CD4-positive, alpha-beta T cell (primary cell): Measurements from ENCODE around the gene GMPR2. TPM values are rescaled to one million over a fixed set of nuclear protein-coding genes. Genes with fewer than 3 reads are reported as not detected.

Source experiments
- ATAC-seq: fragments of 200-7000 bp; cut with Tn5 transposase; one replicate; pipeline ENCODE4 v1.10.0; 2022; ENCODE audit warnings: mild to moderate bottlenecking; ENCODE audit not compliant: poor library complexity
- CTCF ChIA-PET: fragments of 350-600 bp; sonication (Branson Sonifier 250); formaldehyde crosslinking; loops from one replicate; lab custom pipeline; 2021; ENCODE audit warnings: antibody characterized with exemption, inconsistent platforms; lab: Charles Lee
- POLR2A ChIA-PET: fragments of 350-600 bp; sonication (Branson Sonifier 250); formaldehyde crosslinking; loops from one replicate; lab custom pipeline; 2021; ENCODE audit warnings: antibody characterized with exemption, inconsistent platforms; lab: Charles Lee
- DNase-seq, 14 experiments: peaks; one replicate each; pipeline ENCODE4 v3.0.0-alpha.2; 2013 to 2020; ENCODE audit warnings: mixed read lengths in 2 of 14
- H3K27ac ChIP-seq, 2 donors: one replicate each; pipeline versions ENCODE4 v1.5.1 to v1.7.0; 2013; ENCODE audit warnings: low read length in 2 of 2, low read depth in 1 of 2, mild to moderate bottlenecking in 1 of 2
- H3K27me3 ChIP-seq, 2 experiments: 1 replicate in 1 of 2; 2 replicates in 1 of 2; pipeline versions ENCODE4 v1.6.1 to v1.7.0; 2013; ENCODE audit warnings: low read length in 2 of 2, control low read depth in 1 of 2, mild to moderate bottlenecking in 1 of 2, moderate library complexity in 1 of 2; ENCODE audit not compliant: insufficient read depth in 2 of 2, control insufficient read depth in 1 of 2
- H3K36me3 ChIP-seq: one replicate; pipeline ENCODE4 v1.6.1; 2013; ENCODE audit warnings: low read length, control low read depth; ENCODE audit not compliant: insufficient read depth
- H3K4me1 ChIP-seq: one replicate; pipeline ENCODE4 v1.6.1; 2013; ENCODE audit warnings: low read length, control low read depth; ENCODE audit not compliant: insufficient read depth
- H3K4me3 ChIP-seq: one replicate; pipeline ENCODE4 v1.5.1; 2013; ENCODE audit warnings: mild to moderate bottlenecking, low read length, moderate library complexity
- H3K9me3 ChIP-seq, 2 experiments: 1 replicate in 1 of 2; 2 replicates in 1 of 2; pipeline versions ENCODE4 v1.6.1 to v1.7.0; 2013; ENCODE audit warnings: low read length in 2 of 2, mild to moderate bottlenecking in 2 of 2, control low read depth in 1 of 2, moderate library complexity in 1 of 2; ENCODE audit not compliant: control insufficient read depth in 1 of 2, insufficient read depth in 1 of 2
- H3K27ac Mint-ChIP-seq: one replicate; pipeline ENCODE4 v1.8.0; 2020; ENCODE audit warnings: mixed read lengths
- H3K27me3 Mint-ChIP-seq: one replicate; pipeline ENCODE4 v1.8.0; 2021; ENCODE audit warnings: mixed read lengths
- H3K36me3 Mint-ChIP-seq: one replicate; pipeline ENCODE4 v1.8.0; 2021; ENCODE audit warnings: low read depth, mixed read lengths
- H3K4me1 Mint-ChIP-seq: one replicate; pipeline ENCODE4 v1.8.0; 2021; ENCODE audit warnings: low read depth, mixed read lengths
- H3K4me3 Mint-ChIP-seq: one replicate; pipeline ENCODE4 v1.8.0; 2020; ENCODE audit warnings: mild to moderate bottlenecking, mixed read lengths
- H3K9me3 Mint-ChIP-seq: one replicate; pipeline ENCODE4 v1.8.0; 2020; ENCODE audit warnings: mixed read lengths
- CTCF ChIP-seq: fragments of 200-600 bp; IDR thresholded peaks from one replicate; pipeline ENCODE4 v1.8.0; 2022; ENCODE audit warnings: antibody characterized with exemption, mild to moderate bottlenecking
- intact Hi-C, 2 experiments: fragments of 100-400 bp; cut with DNase I in 1 of 2; cut with micrococcal nuclease in 1 of 2; formaldehyde crosslinking; loops; one replicate each; pipeline versions ENCODE4 v1.15.1 to v1.9.0; 2023 to 2025; cut with DNase I, micrococcal nuclease
- total RNA-seq, 174 experiments: library from RNA in 2 of 174; stranded (reverse) in 2 of 174; gene quantifications; one replicate each; pipeline ENCODE4 v1.2.3 and lab custom pipeline; 2021 to 2026

The GMPR2 gene
- total RNA-seq, 2 experiments from 2014 or later, result 22.2 to 24.8 TPM

DNA sequence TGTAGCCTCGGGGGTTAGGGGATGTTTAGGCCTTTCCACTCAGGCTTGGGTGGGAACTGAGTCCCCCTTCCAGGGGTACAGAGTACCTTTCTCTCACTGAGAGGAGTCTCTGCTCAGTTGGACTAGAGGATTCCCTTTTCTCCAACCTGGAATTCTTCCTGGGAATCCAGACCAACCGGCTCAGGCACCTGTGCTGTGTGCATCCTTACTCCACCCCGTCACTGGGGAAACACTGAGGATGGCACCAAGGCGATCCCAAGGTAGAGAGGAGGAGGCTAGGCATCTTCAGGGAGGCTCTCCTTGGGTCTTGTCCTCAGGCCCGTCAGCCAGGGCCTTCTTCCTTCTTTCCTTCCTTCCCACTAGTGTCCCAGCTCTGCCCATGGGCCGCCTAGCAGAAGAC lies 31.1 kb downstream of the GMPR2 start:
- no peak for DNase-seq
- TF ChIP-seq CTCF, result no peak
- H3K36me3 ChIP-seq, result peaks cover 55% of the 10 kb centered on the region
- Mint-ChIP-seq H3K27ac (no peak overlapping the region), H3K4me3 (no peak overlapping the region), H3K4me1 (no peaks in the 10 kb centered on the region), H3K36me3 (peaks cover 70% of the 10 kb centered on the region), H3K27me3 (no peaks in the 10 kb centered on the region), H3K9me3 (no peaks in the 10 kb centered on the region)
- H3K4me3 ChIP-seq, result no peak overlapping the region
- intact Hi-C loops, result no loop called here
- H3K27me3 ChIP-seq, result no peaks in the 10 kb centered on the region
- no peak for ATAC-seq
- no peaks in the 10 kb centered on the region for H3K4me1 ChIP-seq
- no peak overlapping the region for H3K27ac ChIP-seq
- H3K9me3 ChIP-seq, result no peaks in the 10 kb centered on the region
- ChIA-PET POLR2A (no interaction called here), CTCF (no interaction called here)

- Histone ChIP-seq H3K27ac (no peak overlapping the region), H3K4me1 (no peaks in the 10 kb centered on the region), H3K36me3 (peaks cover 60% of the 10 kb centered on the region), H3K9me3 (no peaks in the 10 kb centered on the region), H3K4me3 (no peak overlapping the region), H3K27me3 (no peaks in the 10 kb centered on the region)
- H3K27me3 Mint-ChIP-seq, result no peaks in the 10 kb centered on the region
- DNase-seq (no peak), ATAC-seq (no peak)
- H3K4me1 Mint-ChIP-seq, result no peaks in the 10 kb centered on the region
- ChIA-PET POLR2A (interaction anchor here (2.2 kb wide), 1 partner anchor 22 kb away, joined by 8 read pairs; the partner anchor contains the start of gene TINF2), CTCF (no interaction called here)
- TF ChIP-seq CTCF, result no peak
- H3K4me3 Mint-ChIP-seq, result no peak overlapping the region
- H3K27ac Mint-ChIP-seq, result no peak overlapping the region
- H3K9me3 Mint-ChIP-seq, result no peaks in the 10 kb centered on the region
- intact Hi-C loops, result no loop called here
- H3K36me3 Mint-ChIP-seq, result peaks cover 75% of the 10 kb centered on the region
These were observed 31.6 kb downstream of the GMPR2 start for GRCh38 chr14:24264298-24264697.

DNA sequence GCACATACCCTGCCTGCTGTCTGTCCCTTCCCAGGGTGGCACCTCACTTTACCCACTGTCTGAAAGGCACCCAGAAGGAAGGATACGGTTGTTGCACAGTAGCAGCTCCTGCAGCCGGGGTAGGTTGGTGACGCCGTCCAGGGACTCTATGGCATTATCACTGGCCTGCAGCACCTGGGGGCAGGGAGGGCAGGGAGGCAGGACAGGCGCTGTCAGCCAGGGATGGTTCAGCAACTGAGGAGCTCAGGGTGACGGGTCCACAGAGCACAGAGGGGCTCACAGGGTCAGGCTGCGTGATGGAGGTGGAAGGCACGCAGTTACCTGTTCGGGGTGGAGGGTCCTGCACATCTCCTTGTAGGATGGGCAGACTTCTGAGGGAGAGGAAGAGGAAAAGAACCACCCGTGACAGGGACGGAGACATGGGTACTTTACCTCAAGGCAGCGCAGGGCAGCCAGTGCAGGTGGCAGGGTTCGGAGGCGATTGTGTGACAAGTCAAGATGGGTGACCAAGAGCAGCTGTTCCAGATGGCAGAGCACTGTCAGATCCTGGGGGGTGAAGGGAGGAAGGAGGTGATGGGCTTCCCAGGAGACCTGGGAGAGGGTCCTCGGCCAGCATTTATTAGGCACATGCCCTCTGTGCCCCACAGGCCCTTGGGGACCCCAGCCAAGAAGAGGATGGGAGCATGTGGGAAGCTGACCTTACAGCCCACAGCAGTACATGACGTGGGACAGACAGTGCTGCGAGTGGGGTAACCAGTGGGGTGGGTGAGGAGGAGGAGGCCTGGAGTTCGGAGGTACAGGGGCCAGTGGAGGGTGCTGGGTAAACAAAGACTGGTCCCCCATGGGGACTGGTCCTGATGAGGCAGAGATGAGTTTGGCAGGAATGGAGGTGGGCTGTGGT lies 33.9 kb downstream of the GMPR2 start:
- TF ChIP-seq CTCF, result no peak
- H3K27ac Mint-ChIP-seq, result peak overlapping the region; percentile 19
- intact Hi-C loops, result no loop called here
- H3K4me3 ChIP-seq, result no peak overlapping the region
- H3K4me1 ChIP-seq, result peaks cover 10% of the 10 kb centered on the region
- H3K9me3 ChIP-seq, result no peaks in the 10 kb centered on the region
- no peak overlapping the region for H3K27ac ChIP-seq
- ATAC-seq (no peak), DNase-seq (no peak)
- no peak overlapping the region for H3K4me3 Mint-ChIP-seq
- H3K27me3 ChIP-seq, result no peaks in the 10 kb centered on the region
- ChIA-PET CTCF (no interaction called here), POLR2A (interaction anchor here (0.6 to 2.2 kb wide), 2 partner anchors 24 to 30 kb away, joined by 3 to 8 read pairs; partner anchors contain the start of gene TINF2)
- H3K27me3 Mint-ChIP-seq, result no peaks in the 10 kb centered on the region
- peaks cover 12% of the 10 kb centered on the region for H3K4me1 Mint-ChIP-seq
- H3K36me3 Mint-ChIP-seq, result peaks cover 77% of the 10 kb centered on the region
- H3K36me3 ChIP-seq, result peaks cover 61% of the 10 kb centered on the region
- no peaks in the 10 kb centered on the region for H3K9me3 Mint-ChIP-seq
